ENCODE measurements around the gene IL36G.

Gene IL36G

DNA sequence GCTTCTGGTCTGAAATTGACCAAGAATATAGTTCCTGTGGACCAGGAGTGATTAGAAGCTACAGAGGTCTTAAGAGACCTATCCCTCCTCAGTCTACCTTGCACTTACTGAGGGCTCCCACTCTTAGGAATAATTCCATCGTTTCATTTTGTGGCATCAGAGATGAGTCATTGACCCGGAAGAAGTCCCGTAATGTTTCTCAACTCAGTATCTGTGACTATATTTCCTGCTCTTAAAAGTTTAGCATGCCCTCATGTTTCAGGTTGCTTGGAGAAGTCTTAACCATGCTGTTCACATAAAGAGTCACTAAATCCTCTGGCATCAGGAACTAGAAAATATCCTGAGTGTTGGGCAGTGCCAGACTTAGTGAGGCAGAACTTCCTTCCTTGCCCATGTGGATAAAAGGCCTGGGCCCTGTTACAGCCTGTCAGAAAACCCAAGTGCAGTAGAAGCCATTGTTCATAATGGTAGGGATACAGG, 27.3 kb downstream of the IL36G start, which contains the start of gene IL36A:
Gene IL36A (plus strand): TSS at position 430 of the 480 bp plus-strand sequence. CDS start 413 bp downstream, outside the sequence.
- DNase-seq (ENCODE audit: low read depth in 2 of 2) = peak in 1 of 2 donors; percentile 12
- TF ChIP-seq, protein P1, sequence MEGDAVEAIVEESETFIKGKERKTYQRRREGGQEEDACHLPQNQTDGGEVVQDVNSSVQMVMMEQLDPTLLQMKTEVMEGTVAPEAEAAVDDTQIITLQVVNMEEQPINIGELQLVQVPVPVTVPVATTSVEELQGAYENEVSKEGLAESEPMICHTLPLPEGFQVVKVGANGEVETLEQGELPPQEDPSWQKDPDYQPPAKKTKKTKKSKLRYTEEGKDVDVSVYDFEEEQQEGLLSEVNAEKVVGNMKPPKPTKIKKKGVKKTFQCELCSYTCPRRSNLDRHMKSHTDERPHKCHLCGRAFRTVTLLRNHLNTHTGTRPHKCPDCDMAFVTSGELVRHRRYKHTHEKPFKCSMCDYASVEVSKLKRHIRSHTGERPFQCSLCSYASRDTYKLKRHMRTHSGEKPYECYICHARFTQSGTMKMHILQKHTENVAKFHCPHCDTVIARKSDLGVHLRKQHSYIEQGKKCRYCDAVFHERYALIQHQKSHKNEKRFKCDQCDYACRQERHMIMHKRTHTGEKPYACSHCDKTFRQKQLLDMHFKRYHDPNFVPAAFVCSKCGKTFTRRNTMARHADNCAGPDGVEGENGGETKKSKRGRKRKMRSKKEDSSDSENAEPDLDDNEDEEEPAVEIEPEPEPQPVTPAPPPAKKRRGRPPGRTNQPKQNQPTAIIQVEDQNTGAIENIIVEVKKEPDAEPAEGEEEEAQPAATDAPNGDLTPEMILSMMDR (IDR thresholded peaks at IDR 0.05; ENCODE audit: low read depth, low read length) = no peak
- no peak within 1 kb of the TSS for H3K4me3 ChIP-seq (replicated peaks in 1 of 2; ENCODE audit: low read depth in 2 of 2, low read length in 2 of 2)

DNA sequence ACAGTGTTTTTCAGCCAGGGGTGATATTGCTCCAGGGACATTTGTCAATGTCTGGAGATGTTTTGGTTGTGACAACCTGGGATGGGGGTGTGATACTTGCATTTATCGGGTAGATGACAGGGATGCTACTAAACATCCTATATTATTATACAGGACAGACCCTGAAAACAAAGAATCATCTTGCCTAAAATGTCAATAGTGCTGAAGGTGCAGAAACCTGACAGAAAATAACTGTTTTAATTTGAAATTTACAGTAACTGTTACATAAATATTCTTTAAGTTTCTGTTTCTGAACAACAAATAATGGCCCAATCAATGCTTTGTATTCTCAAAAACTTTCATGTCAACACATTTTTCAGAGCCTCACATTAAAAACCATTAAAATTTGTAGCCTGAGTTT, 29.4 kb downstream of the IL36G start:
- TF ChIP-seq, protein P1 (IDR thresholded peaks at IDR 0.05; ENCODE audit: low read depth, low read length) = no peak
- no peak for DNase-seq (ENCODE audit: low read depth in 2 of 2)
- no peak overlapping the region for H3K4me3 ChIP-seq (replicated peaks in 1 of 2; ENCODE audit: low read depth in 2 of 2, low read length in 2 of 2)

DNA sequence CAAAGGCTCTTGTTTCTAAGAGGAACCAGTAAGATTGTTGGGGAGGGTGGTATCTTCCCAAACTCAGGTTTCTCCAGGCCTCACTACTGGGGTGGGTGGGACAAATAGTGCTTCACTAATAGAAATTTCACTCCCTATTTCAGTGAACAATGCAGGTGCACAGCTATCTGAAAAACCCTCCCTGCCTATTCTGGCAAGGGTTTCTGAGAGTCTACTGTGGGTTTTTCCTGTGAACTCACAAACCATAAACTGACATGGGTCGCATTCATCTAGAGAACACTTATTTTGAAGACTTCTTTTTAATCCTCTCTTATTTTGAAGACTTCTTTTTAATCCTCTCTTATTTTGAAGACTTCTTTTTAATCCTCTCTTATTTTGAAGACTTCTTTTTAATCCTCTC, 31.8 kb downstream of the IL36G start:
- no peak overlapping the region for H3K4me3 ChIP-seq (replicated peaks in 1 of 2; ENCODE audit: low read depth in 2 of 2, low read length in 2 of 2)
- TF ChIP-seq, protein P1 (IDR thresholded peaks at IDR 0.05; ENCODE audit: low read depth, low read length) = no peak
- DNase-seq (ENCODE audit: low read depth in 2 of 2) = no peak

DNA sequence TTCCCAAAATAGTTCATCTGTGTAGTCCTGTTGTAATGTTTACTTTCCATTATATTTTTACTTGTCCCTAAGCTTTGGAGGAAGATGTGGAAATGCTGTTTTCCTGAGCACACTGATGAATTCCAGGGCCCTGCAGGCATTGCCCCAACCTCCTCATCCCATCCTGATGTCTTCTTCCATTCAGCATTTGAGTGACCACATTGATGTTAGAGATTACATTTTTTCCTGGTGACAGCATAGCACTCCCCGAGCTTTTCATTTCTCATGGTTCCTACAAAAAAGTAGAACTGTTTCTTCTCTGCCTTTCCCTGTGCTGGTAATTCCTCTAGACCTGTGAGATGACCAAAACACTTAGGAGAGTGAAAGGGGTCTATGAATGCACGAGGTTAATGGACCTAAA, 32.3 kb downstream of the IL36G start:
- peak in 1 of 2 donors; percentile 2 for DNase-seq (ENCODE audit: low read depth in 2 of 2)

DNA sequence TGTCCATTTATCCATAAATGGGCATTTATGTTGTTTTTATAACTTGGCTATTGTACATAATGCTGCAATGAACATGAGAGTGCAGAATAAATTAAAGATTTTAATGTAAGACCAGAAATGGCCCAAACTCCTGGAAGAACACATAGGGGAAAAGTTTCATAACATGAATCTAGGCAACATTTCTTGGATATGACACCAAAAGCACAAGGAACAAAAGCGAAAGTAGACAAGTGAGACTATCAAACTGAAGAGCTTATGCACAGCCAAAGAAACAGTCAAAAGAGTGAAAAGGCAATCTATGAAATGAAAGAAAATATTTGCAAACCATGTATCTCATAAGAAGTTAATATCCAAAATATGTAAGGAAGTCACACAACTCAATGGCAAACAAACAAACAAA, 33.3 kb downstream of the IL36G start:
- DNase-seq (ENCODE audit: low read depth in 2 of 2) = no peak
- TF ChIP-seq, protein P1 (IDR thresholded peaks at IDR 0.05; ENCODE audit: low read depth, low read length) = no peak
- H3K4me3 ChIP-seq (replicated peaks in 1 of 2; ENCODE audit: low read depth in 2 of 2, low read length in 2 of 2) = no peak overlapping the region

More for the DNA sequence above, 32.3 kb downstream of the IL36G start:
- no peak overlapping the region for H3K4me3 ChIP-seq (replicated peaks in 1 of 2; ENCODE audit: low read depth in 2 of 2, low read length in 2 of 2)
- TF ChIP-seq, protein P1 (IDR thresholded peaks at IDR 0.05; ENCODE audit: low read depth, low read length) = no peak

DNA sequence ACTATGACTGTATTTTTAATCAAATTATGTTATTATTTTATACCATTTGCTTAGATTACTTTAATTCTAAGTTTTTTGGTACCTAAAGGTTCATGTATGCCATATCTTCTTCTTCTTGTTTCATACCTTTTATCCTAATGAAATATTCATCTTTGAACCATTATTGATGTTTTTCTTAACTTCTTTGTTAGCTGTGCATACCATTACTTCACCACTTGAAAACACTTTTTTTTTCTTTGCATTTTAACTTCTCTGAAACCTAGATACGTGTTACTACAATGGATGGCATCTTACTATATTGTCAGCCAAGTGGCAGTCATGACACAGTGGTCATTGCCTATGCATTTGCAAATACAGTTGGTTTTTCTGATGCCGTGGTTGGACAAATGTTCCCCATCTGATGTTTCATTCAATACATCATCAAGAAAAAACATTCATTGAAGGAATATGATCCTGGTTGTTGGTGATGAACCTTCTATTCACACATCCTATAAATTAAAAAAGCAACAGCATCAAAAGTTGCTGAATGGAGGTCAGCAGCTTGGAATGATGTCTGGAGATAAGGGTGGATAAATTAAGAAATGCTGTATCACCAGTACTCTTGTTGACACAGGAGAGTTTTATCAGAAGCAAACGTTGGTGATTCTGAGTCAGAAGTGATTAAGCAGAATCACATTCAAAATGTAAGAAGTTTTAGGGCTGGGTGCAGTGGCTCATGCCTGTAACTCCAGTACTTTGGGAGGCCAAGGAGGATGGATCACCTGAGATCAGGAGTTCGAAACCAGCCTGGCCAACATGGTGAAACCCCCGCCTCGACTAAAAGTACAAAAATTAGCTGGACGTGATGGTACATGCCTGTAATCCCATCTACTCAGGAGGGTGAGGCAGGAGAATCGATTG, 34.9 kb downstream of the IL36G start:
- peak; percentile 8 to 55 for DNase-seq (ENCODE audit: low read depth in 2 of 2)
- TF ChIP-seq, protein P1 (IDR thresholded peaks at IDR 0.05; ENCODE audit: low read depth, low read length) = no peak
- H3K4me3 ChIP-seq (replicated peaks in 1 of 2; ENCODE audit: low read depth in 2 of 2, low read length in 2 of 2) = no peak overlapping the region

Measured in cardiac fibroblast (primary cell).